ENCODE measurements around the gene ITPA. TPM values are rescaled to one million over a fixed set of nuclear protein-coding genes. Genes with fewer than 3 reads are reported as not detected.

ITPA gene
- total and polyA plus RNA-seq, 2 of the 13 experiments (the other 11 are each of a cell fraction or from before 2014, with no cell fraction given), result 60.1 to 103 TPM

DNA sequence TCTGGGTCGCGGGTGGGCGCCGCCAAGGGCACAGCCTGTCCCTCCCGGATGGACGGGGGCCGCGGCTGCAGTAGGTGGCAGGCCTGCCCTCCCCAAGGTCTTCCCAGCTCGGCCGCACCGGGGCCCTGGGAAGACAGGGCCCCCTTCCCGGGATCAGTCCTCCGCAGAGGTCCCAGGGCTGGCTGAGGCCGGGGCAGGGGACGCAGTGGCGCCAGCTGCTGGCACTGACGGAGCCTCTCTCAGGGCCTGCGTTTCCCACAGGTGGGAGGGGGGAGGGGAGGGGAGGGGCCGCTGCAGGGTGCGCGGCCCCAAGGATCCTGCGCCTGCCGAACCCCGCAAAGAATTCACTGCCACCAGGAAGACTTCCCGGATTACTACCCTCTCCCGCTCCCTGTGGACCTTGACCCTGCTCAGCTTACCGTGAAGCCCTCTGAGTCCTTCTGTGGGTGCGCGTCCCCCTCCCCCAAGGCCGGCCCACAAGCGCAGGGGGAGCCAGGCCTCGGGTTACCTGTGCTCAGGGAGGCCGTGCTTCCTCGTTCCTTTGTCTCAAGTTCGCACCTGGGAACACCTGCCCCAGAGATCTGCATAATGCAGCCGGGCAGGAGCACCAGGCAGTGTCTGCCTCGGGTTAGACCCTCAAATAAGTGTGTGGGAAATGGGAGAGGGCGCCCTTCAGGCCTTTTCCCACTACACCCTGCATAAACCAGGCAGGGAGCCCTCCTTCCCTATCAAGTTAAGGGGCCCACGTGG is 41.0 kb upstream of the ITPA start (continued):
- TF ChIP-seq ZBTB8A (CRISPR knock-in tag; IDR thresholded peaks at IDR 0.05; ENCODE audit: borderline replicate concordance, low read depth), result no peak
- TF ChIP-seq SKI (IDR thresholded peaks at IDR 0.05; ENCODE audit: partially characterized antibody), result no peak
- peak; percentile 74 for TF ChIP-seq RARA (CRISPR knock-in tag; IDR thresholded peaks at IDR 0.05)
- TF ChIP-seq ZIK1 (CRISPR knock-in tag; IDR thresholded peaks at IDR 0.05; ENCODE audit: borderline replicate concordance, low read depth), result peak; percentile 78
- TF ChIP-seq, protein P1, sequence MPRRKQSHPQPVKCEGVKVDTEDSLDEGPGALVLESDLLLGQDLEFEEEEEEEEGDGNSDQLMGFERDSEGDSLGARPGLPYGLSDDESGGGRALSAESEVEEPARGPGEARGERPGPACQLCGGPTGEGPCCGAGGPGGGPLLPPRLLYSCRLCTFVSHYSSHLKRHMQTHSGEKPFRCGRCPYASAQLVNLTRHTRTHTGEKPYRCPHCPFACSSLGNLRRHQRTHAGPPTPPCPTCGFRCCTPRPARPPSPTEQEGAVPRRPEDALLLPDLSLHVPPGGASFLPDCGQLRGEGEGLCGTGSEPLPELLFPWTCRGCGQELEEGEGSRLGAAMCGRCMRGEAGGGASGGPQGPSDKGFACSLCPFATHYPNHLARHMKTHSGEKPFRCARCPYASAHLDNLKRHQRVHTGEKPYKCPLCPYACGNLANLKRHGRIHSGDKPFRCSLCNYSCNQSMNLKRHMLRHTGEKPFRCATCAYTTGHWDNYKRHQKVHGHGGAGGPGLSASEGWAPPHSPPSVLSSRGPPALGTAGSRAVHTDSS (CRISPR knock-in tag; conservative IDR thresholded peaks at IDR 0.05), result no peak
- TF ChIP-seq PHF5A (CRISPR knock-in tag; IDR thresholded peaks at IDR 0.05; ENCODE audit: low read depth, unreplicated experiment), result no peak
- peak; percentile 74 for TF ChIP-seq GABPB1 (CRISPR knock-in tag; IDR thresholded peaks at IDR 0.05)
- TF ChIP-seq, protein P2, sequence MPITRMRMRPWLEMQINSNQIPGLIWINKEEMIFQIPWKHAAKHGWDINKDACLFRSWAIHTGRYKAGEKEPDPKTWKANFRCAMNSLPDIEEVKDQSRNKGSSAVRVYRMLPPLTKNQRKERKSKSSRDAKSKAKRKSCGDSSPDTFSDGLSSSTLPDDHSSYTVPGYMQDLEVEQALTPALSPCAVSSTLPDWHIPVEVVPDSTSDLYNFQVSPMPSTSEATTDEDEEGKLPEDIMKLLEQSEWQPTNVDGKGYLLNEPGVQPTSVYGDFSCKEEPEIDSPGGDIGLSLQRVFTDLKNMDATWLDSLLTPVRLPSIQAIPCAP (CRISPR knock-in tag; IDR thresholded peaks at IDR 0.05; ENCODE audit: low read depth), result 0 out of 2 replicates have a peak, but pooled peaks have one; percentile 17
- no peak for TF ChIP-seq ZNF569 (CRISPR knock-in tag; IDR thresholded peaks at IDR 0.05; ENCODE audit: borderline replicate concordance)
- no peak for TF ChIP-seq NFE2 (CRISPR knock-in tag; IDR thresholded peaks at IDR 0.05)
- TF ChIP-seq, protein P3, sequence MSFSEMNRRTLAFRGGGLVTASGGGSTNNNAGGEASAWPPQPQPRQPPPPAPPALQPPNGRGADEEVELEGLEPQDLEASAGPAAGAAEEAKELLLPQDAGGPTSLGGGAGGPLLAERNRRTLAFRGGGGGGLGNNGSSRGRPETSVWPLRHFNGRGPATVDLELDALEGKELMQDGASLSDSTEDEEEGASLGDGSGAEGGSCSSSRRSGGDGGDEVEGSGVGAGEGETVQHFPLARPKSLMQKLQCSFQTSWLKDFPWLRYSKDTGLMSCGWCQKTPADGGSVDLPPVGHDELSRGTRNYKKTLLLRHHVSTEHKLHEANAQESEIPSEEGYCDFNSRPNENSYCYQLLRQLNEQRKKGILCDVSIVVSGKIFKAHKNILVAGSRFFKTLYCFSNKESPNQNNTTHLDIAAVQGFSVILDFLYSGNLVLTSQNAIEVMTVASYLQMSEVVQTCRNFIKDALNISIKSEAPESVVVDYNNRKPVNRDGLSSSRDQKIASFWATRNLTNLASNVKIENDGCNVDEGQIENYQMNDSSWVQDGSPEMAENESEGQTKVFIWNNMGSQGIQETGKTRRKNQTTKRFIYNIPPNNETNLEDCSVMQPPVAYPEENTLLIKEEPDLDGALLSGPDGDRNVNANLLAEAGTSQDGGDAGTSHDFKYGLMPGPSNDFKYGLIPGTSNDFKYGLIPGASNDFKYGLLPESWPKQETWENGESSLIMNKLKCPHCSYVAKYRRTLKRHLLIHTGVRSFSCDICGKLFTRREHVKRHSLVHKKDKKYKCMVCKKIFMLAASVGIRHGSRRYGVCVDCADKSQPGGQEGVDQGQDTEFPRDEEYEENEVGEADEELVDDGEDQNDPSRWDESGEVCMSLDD (CRISPR knock-in tag; IDR thresholded peaks at IDR 0.05; ENCODE audit: borderline replicate concordance), result peak; percentile 89; the same call in 1 of the 2 replicates
- no peak for TF ChIP-seq ZNF781 (CRISPR knock-in tag; IDR thresholded peaks at IDR 0.05; ENCODE audit: borderline replicate concordance, not compliant biosample characterization)
- TF ChIP-seq, protein P4, sequence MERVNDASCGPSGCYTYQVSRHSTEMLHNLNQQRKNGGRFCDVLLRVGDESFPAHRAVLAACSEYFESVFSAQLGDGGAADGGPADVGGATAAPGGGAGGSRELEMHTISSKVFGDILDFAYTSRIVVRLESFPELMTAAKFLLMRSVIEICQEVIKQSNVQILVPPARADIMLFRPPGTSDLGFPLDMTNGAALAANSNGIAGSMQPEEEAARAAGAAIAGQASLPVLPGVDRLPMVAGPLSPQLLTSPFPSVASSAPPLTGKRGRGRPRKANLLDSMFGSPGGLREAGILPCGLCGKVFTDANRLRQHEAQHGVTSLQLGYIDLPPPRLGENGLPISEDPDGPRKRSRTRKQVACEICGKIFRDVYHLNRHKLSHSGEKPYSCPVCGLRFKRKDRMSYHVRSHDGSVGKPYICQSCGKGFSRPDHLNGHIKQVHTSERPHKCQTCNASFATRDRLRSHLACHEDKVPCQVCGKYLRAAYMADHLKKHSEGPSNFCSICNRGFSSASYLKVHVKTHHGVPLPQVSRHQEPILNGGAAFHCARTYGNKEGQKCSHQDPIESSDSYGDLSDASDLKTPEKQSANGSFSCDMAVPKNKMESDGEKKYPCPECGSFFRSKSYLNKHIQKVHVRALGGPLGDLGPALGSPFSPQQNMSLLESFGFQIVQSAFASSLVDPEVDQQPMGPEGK (CRISPR knock-in tag; IDR thresholded peaks at IDR 0.05), result peak; percentile 94
- TF ChIP-seq, protein P5, sequence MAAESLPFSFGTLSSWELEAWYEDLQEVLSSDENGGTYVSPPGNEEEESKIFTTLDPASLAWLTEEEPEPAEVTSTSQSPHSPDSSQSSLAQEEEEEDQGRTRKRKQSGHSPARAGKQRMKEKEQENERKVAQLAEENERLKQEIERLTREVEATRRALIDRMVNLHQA (CRISPR knock-in tag; IDR thresholded peaks at IDR 0.05), result no peak
- TF ChIP-seq ZNF749 (CRISPR knock-in tag; IDR thresholded peaks at IDR 0.05; ENCODE audit: borderline replicate concordance), result peak; percentile 90
- TF ChIP-seq, protein P6, sequence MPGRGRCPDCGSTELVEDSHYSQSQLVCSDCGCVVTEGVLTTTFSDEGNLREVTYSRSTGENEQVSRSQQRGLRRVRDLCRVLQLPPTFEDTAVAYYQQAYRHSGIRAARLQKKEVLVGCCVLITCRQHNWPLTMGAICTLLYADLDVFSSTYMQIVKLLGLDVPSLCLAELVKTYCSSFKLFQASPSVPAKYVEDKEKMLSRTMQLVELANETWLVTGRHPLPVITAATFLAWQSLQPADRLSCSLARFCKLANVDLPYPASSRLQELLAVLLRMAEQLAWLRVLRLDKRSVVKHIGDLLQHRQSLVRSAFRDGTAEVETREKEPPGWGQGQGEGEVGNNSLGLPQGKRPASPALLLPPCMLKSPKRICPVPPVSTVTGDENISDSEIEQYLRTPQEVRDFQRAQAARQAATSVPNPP (CRISPR knock-in tag; IDR thresholded peaks at IDR 0.05), result no peak

All from HepG2 (cell line).